Measurements from ENCODE around the gene SNAPC2. TPM values are rescaled to one million over a fixed set of nuclear protein-coding genes. Genes with fewer than 3 reads are reported as not detected.
A peak's percentile ranks its signal among the peaks of the same experiment; 100 is the strongest.

SNAPC2 gene
- total RNA-seq, 1 donor from 2014 or later: 17.4 TPM

- Histone ChIP-seq H3K4me3 (no peak overlapping the region), H3K27ac (no peak overlapping the region), H3K36me3 (peaks cover 2 to 82% of the 10 kb centered on the region in 2 donors), H3K4me1 (peaks cover 15% of the 10 kb centered on the region), H3K27me3 (no peaks in the 10 kb centered on the region), H3K9me3 (no peaks in the 10 kb centered on the region)
- no peak for DNase-seq (ENCODE audit: extremely low spot score in 2 of 2)
- intact Hi-C loops (cut with DNase I): no loop called here
- TF ChIP-seq CTCF (IDR thresholded peaks at IDR 0.05) (no peak), POLR2AphosphoS5 (IDR thresholded peaks at IDR 0.05; ENCODE audit: insufficient read depth in 1 of 2, low read depth in 1 of 2) (no peak), POLR2A (IDR thresholded peaks at IDR 0.05) (no peak)
These were observed 13.9 kb downstream of the SNAPC2 start for GRCh38 chr19:7933828-7934725.

GRCh38 chr19:7934766-7935165, 14.6 kb downstream of the SNAPC2 start:
- H3K4me3 ChIP-seq: no peak overlapping the region
- H3K27ac ChIP-seq: no peak overlapping the region
- no peaks in the 10 kb centered on the region for H3K27me3 ChIP-seq
- no peaks in the 10 kb centered on the region for H3K9me3 ChIP-seq
- TF ChIP-seq POLR2AphosphoS5 (IDR thresholded peaks at IDR 0.05; ENCODE audit: insufficient read depth in 1 of 2, low read depth in 1 of 2) (no peak), POLR2A (IDR thresholded peaks at IDR 0.05) (no peak), CTCF (IDR thresholded peaks at IDR 0.05) (no peak)
- H3K36me3 ChIP-seq: peaks cover 2 to 85% of the 10 kb centered on the region in 2 donors
- H3K4me1 ChIP-seq: peaks cover 8% of the 10 kb centered on the region
- DNase-seq (ENCODE audit: extremely low spot score in 2 of 2): no peak
- intact Hi-C loops (cut with DNase I): no loop called here

- Histone ChIP-seq H3K36me3 (peaks cover 0 to 47% of the 10 kb centered on the region in 2 donors), H3K4me3 (no peak overlapping the region), H3K9me3 (no peaks in the 10 kb centered on the region), H3K27me3 (no peaks in the 10 kb centered on the region), H3K4me1 (peaks cover 35% of the 10 kb centered on the region), H3K27ac (no peak overlapping the region)
- no peak for DNase-seq (ENCODE audit: extremely low spot score in 2 of 2)
- intact Hi-C loops (cut with DNase I): loop anchor here (10.0 kb wide), 2 partner anchors 64 to 314 kb away; partner anchors contain the start of gene ELAVL1
- TF ChIP-seq CTCF (IDR thresholded peaks at IDR 0.05): no peak
- no peak for TF ChIP-seq POLR2AphosphoS5 (IDR thresholded peaks at IDR 0.05; ENCODE audit: insufficient read depth in 1 of 2, low read depth in 1 of 2)
- TF ChIP-seq POLR2A (IDR thresholded peaks at IDR 0.05): no peak
These were observed 20.7 kb downstream of the SNAPC2 start for GRCh38 chr19:7940841-7941240.

GRCh38 chr19:7941895-7942596, 21.9 kb downstream of the SNAPC2 start:
- H3K4me3 ChIP-seq: peak overlapping the region; percentile 64 to 71
- no peak for TF ChIP-seq CTCF (IDR thresholded peaks at IDR 0.05)
- TF ChIP-seq POLR2AphosphoS5 (IDR thresholded peaks at IDR 0.05; ENCODE audit: insufficient read depth in 1 of 2, low read depth in 1 of 2): no peak
- TF ChIP-seq POLR2A (IDR thresholded peaks at IDR 0.05): no peak
- DNase-seq (ENCODE audit: extremely low spot score in 2 of 2): no peak
- H3K27ac ChIP-seq: no peak overlapping the region
- H3K4me1 ChIP-seq: peaks cover 35% of the 10 kb centered on the region
- intact Hi-C loops (cut with DNase I): loop anchor here (10.0 kb wide), 2 partner anchors 63 to 313 kb away; partner anchors contain the start of gene ELAVL1
- H3K9me3 ChIP-seq: no peaks in the 10 kb centered on the region
- H3K27me3 ChIP-seq: no peaks in the 10 kb centered on the region
- H3K36me3 ChIP-seq: peaks cover 0 to 35% of the 10 kb centered on the region in 2 donors
